ENCODE measurements around the gene DCTN3. TPM values are rescaled to one million over a fixed set of nuclear protein-coding genes. Genes with fewer than 3 reads are reported as not detected.

The DCTN3 gene
- total and polyA plus RNA-seq, 2 of the 4 experiments (the other 2 are of a cell fraction), result 122 to 183 TPM

DNA sequence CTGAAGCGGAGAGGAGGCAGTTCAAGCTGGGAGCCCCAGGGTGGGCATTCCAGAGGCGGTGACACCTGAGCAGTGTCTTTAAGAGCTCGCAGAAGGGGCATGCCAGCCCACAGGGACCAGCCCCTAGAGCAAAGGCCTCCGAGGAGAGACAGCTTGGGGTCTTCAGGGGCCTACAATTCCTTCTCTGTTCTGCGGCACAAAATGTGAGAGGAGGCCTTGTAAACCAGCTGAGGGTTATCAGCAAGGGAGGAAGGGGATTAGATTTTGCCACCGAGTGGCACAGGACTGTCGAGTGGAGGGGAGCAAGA is 17.8 kb upstream of the DCTN3 start:
- peaks cover 4% of the 10 kb centered on the region for H3K4me1 ChIP-seq (ENCODE audit: control insufficient read depth, insufficient read depth, low read length)
- peak overlapping the region; percentile 97 for H2AFZ ChIP-seq (replicated peaks; ENCODE audit: low read length, poor library complexity)
- no TSS peak for BruUV-seq (replicated peaks)
- H2AK5ac ChIP-seq (ENCODE audit: low read depth, low read length), result peak overlapping the region; percentile 96
- H4K20me1 ChIP-seq (ENCODE audit: insufficient read depth, low read length), result peaks cover 9% of the 10 kb centered on the region; the same call in 1 of the 2 replicates
- 0 out of 2 replicates have a peak overlapping the region, but pooled peaks have one; percentile 27 for H3K56ac ChIP-seq (ENCODE audit: extremely low read depth, insufficient read depth, low read length)
- H3K79me1 ChIP-seq (ENCODE audit: low read depth in 1 of 2, low read length in 2 of 2), result peaks cover 13 to 36% of the 10 kb centered on the region in 2 experiments
- DNase-seq, result no peak
- H3K27me3 ChIP-seq (ENCODE audit: control insufficient read depth, insufficient read depth, low read length), result no peaks in the 10 kb centered on the region
- WGBS, 2 experiments (ENCODE audit: extremely low coverage in 2 of 2, insufficient read length in 1 of 2), result 4% methylated on average over 4 of the region's 7 CpGs; no CpG with 5 or more reads in 1 of the 2 experiments
- POLR2A ChIA-PET (ENCODE audit: unreplicated experiment), result interaction anchor here (2.0 kb wide), 1 partner anchor 9 kb away, joined by 10 read pairs; the partner anchor contains the start of gene GALT
- CTCF ChIA-PET, result interaction anchor here (0.6 kb wide), 1 partner anchor 9 kb away, joined by 3 read pairs; the partner anchor contains the start of gene GALT
- peak overlapping the region; percentile 71 for H2BK5ac ChIP-seq (ENCODE audit: low read depth, low read length, poor library complexity, severe bottlenecking)
- H3K4me3 ChIP-seq (ENCODE audit: insufficient read depth, low read depth, low read length), result peak overlapping the region; percentile 84
- H3K36me3 ChIP-seq (ENCODE audit: control insufficient read depth, insufficient read depth, low read length), result peaks cover 6% of the 10 kb centered on the region
- no peak overlapping the region; the same call in 1 of the 2 replicates for H3K18ac ChIP-seq (ENCODE audit: low read depth, low read length)
- H3K4me2 ChIP-seq (ENCODE audit: low read depth, low read length), result peak overlapping the region; percentile 87
- H2BK120ac ChIP-seq (ENCODE audit: low read depth, low read length), result peak overlapping the region; percentile 81
- peak overlapping the region; percentile 85 for H4K91ac ChIP-seq (ENCODE audit: insufficient read depth, low read depth, low read length)
- dilution Hi-C loops (cut with HindIII; ENCODE audit: low sequenced_read_pairs, unreplicated experiment), result no loop called here
- H3K9me1 ChIP-seq (ENCODE audit: insufficient read depth, low read length), result peaks cover 13% of the 10 kb centered on the region; the same call in 1 of the 2 replicates
- peak overlapping the region; percentile 30 for H3K23ac ChIP-seq (ENCODE audit: low read depth, low read length)
- H2AK9ac ChIP-seq (replicated peaks; ENCODE audit: low read depth, low read length, poor library complexity), result peak overlapping the region; percentile 63
- H4K8ac ChIP-seq (ENCODE audit: low read depth in 2 of 2, low read length in 2 of 2), result peak overlapping the region; percentile 96 to 99
- intact Hi-C loops (cut with micrococcal nuclease), result no loop called here
- H3K9ac ChIP-seq (ENCODE audit: low read depth, low read length), result peak overlapping the region; percentile 70
- peak overlapping the region; percentile 81 for H3K27ac ChIP-seq (ENCODE audit: insufficient read depth, low read length)
- TF ChIP-seq SMC3 (IDR thresholded peaks at IDR 0.05; ENCODE audit: low read depth, low read length) (no peak), MXI1 (IDR thresholded peaks at IDR 0.05; ENCODE audit: borderline replicate concordance, low read depth, low read length) (no peak), CHD1 (IDR thresholded peaks at IDR 0.05; ENCODE audit: low read depth, low read length) (no peak), POLR2A (IDR thresholded peaks at IDR 0.05; ENCODE audit: low read depth, low read length) (no peak), CTCF (conservative IDR thresholded peaks at IDR 0.05; ENCODE audit: low read depth, low read length) (no peak), CEBPB (IDR thresholded peaks at IDR 0.05; ENCODE audit: low read depth, low read length) (no peak), MAFK (IDR thresholded peaks at IDR 0.05; ENCODE audit: low read depth, low read length) (no peak), RFX5 (IDR thresholded peaks at IDR 0.05; ENCODE audit: low read depth, low read length) (no peak), MAZ (IDR thresholded peaks at IDR 0.05; ENCODE audit: borderline replicate concordance, low read depth, low read length) (no peak)
- TF ChIP-seq, protein P1, sequence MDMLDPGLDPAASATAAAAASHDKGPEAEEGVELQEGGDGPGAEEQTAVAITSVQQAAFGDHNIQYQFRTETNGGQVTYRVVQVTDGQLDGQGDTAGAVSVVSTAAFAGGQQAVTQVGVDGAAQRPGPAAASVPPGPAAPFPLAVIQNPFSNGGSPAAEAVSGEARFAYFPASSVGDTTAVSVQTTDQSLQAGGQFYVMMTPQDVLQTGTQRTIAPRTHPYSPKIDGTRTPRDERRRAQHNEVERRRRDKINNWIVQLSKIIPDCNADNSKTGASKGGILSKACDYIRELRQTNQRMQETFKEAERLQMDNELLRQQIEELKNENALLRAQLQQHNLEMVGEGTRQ (IDR thresholded peaks at IDR 0.05; ENCODE audit: low read depth, low read length), result no peak
- TF ChIP-seq, protein P2, sequence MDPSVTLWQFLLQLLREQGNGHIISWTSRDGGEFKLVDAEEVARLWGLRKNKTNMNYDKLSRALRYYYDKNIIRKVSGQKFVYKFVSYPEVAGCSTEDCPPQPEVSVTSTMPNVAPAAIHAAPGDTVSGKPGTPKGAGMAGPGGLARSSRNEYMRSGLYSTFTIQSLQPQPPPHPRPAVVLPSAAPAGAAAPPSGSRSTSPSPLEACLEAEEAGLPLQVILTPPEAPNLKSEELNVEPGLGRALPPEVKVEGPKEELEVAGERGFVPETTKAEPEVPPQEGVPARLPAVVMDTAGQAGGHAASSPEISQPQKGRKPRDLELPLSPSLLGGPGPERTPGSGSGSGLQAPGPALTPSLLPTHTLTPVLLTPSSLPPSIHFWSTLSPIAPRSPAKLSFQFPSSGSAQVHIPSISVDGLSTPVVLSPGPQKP (IDR thresholded peaks at IDR 0.05; ENCODE audit: borderline replicate concordance, low read depth, low read length), result no peak
- peak overlapping the region; percentile 93 for H4K5ac ChIP-seq (ENCODE audit: low read depth, low read length)
- peak overlapping the region; percentile 90 for H3K4ac ChIP-seq (ENCODE audit: low read depth, low read length)
- no peak overlapping the region; the same call in 1 of the 2 replicates for H2BK20ac ChIP-seq (ENCODE audit: low read depth, low read length)
- ATAC-seq (ENCODE audit: low read depth), result no peak
- H2BK15ac ChIP-seq (ENCODE audit: low read depth, low read length), result no peak overlapping the region
- H3K9me3 ChIP-seq (ENCODE audit: control insufficient read depth, insufficient read depth, low read length), result no peaks in the 10 kb centered on the region
- peak overlapping the region; percentile 91 for H3K14ac ChIP-seq (replicated peaks; ENCODE audit: low read depth, low read length)
- in situ Hi-C loops (cut with MboI; ENCODE audit: low sequenced_read_pairs), result no loop called here

Measured in IMR-90 (cell line).